HG03066 (cell line): ENCODE measurements around the gene PLXNC1.

Source experiments
- ATAC-seq: cut with Tn5 transposase; IDR thresholded peaks from one replicate; pipeline ENCODE4 v1.9.1; 2021; ENCODE audit warnings: low read depth; ENCODE audit not compliant: unreplicated experiment

PLXNC1 gene

DNA sequence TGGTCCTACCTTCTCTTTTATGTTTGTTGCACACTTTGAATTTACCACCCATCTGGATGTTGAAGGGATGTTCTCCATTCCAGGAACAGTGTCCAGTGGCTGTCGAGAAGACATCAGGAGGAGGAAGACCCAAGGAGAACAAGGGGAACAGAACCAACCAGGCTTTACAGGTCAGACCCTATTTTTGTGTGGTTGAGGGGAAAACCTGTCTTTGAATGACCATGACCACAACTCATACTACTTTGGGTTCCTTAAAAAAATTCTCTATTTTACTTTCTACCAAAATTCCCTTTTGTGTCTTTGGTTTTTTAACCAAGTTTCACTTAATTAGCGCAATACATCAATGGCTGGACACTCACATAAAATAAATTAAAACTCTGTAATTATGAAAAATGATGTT, 78.7 kb downstream of the PLXNC1 start:
- ATAC-seq: no peak

- ATAC-seq: peak; percentile 62
Measured at GRCh38 chr12:94228488-94228907, 80.1 kb downstream of the PLXNC1 start.

DNA sequence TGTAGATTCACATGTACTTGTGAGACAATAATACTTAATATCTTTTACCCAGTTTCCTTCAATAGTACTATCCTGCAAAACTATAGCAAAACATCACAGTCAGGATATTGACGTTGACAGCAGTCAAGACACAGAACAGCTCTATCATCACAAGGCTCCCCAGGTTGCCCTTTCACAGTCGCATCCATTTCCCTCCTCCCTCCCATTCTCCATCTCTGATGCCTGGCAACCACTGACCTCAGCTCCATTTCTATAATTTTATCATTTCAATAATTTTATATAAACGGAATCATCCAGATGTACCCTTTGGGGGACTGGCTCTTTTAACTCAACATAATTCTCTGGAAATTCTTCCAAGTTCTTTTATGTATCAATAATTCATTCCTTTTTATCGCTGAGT, 81.5 kb downstream of the PLXNC1 start:
- no peak for ATAC-seq

DNA sequence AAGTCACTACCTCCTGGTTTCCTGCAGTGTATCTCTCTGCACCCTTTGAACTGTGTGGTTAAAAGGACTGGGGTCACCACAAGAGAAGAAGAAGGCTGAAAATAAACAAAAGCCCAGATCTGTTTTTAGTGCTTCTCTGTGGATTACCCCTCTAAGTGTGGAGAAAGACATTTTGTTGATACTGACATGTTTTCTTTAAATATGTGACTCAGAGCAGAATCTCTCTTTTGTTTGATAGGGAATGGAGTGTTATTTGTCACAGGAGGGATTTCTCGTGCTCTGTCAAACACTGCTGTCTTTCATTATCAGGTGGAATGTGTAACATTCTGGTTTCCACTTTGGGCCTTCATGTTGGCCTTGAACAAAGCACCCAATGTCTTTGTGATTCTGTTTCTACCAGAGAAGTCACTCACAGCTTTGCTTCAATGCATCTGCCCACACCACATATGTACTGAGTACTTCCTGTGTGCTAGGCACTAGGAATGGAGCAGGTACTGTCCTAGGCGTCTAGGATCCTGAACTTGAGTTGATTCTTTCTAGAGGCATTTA, 82.1 kb downstream of the PLXNC1 start:
- no peak for ATAC-seq

DNA sequence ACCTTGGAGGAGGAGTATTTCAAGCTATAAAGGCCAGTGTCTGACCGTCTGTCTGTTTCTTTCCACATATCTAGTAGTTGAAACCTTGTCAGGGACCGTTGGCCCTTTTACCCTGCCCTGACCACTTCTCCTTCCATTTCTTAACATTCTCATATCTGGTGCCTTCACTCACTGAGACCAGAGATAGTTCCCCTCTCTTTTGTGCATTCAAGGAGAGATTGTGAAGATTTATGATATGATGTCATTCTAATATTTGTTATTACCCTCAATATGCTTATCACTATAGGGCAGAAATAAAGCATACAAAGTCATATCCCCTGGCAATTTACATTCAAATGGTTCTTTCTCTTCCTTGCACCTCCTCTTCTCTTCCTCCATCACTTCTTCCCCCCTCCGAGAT, 83.3 kb downstream of the PLXNC1 start:
- no peak for ATAC-seq

GRCh38 chr12:94235848-94236247, 87.5 kb downstream of the PLXNC1 start:
- no peak for ATAC-seq

GRCh38 chr12:94239332-94239993, 91.1 kb downstream of the PLXNC1 start:
- ATAC-seq: no peak

DNA sequence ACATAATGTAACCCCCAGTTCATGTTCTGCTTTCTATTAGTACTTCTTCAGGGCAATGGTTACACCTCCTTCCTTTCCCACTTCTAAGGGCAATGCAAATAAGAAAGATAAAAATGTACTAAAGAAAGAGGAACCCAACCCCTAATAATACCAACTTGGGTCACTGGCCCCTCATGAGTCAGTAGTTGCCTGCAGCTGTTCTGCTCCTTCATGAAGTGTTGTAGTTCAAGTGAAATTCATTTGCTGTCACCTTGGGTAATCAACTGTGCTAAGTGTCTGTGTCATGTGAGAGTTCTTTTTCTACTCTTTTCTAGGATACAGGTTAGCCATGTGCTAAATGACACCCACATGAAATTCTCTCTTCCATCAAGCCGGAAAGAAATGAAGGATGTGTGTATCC, 91.8 kb downstream of the PLXNC1 start:
- peak; percentile 73 for ATAC-seq

DNA sequence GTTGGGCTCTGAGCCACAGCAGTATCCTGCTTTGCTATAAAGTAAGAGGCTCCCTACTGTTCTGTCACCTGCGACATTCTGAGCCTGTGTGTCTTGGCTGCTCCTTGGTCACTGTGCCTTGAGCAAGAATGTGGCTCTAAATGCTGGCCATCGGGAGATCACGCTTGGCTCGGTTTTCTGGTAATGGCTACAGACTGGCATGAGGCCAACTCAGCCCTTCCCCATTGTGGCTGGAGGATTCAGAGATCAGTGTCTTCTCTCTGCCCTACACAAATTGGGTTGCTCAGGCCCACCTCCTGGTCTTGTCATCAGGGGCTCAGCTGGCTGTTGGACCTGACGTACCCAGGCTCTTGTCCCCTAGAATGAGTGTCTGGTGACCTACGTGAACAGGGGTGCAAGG, 94.5 kb downstream of the PLXNC1 start:
- no peak for ATAC-seq

DNA sequence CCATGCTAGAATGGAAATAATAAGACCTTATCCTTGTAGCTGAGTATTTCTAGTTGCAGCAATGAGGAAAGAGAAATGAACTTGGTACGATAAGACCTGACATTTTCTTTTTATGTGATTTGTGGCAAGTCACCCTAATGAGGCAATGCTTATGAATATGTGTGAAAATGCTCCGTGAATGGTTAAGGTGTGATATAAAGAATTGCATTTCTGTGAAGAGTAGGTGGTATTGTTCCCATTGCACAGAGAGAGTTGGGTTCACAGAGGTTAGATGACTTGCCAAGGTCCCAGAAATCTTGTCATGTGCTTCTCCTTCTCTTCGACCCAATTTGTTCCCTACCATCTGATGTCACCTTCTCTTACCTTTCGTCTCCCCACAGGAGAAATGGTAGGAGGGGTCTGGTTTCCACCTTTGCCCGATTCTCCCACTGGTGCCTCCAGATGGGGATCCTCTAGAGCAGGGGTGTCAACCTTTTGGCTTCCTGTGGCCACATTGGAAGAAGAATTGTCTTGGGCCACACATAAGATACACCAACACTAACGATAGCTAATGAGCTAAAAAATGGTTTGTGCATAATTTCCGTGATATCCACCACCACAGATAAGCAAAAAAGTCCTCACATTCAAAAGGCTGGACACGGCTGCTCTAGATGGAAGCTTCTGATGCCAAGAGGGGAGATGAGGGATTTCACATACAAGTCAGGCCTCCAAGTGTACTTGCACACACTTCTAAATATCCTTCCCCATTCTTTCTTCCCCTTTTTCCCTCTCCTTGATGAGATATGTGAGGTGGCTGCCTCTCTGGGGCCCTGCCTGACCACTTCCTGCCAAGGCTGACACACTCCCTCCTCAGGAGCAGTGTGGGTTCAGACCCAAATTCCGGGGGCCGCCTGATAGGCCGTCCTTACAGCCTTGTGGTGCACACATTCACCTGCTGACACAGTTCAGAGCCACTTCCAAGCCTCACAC, 96.1 kb downstream of the PLXNC1 start:
- peak; percentile 58 for ATAC-seq

- ATAC-seq: no peak
Measured at GRCh38 chr12:94245631-94246383, 97.4 kb downstream of the PLXNC1 start.

DNA sequence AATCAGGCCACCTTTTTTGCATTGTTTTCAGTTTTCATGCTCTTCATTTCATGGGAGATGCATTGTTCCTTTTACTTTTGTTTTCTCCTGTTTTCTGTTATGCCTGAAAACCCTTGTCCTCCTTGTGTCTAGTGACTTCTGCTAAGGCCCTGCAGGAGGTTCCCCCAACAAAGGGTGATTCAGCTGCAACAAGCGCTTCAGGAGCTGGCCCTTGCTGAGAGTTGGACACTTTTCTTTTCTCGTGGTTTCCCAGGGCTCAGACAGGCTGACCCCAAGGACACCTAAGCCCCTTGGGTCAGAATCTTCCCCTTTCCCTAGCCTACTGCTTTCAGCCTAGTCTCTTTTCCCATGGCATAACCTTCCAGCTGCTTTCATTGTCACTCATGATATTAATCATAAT, 98.9 kb downstream of the PLXNC1 start:
- no peak for ATAC-seq

- no peak for ATAC-seq
Measured at GRCh38 chr12:94248582-94248981, 100.2 kb downstream of the PLXNC1 start.

GRCh38 chr12:94250130-94250529, 101.8 kb downstream of the PLXNC1 start:
- no peak for ATAC-seq

GRCh38 chr12:94254270-94254669, 105.9 kb downstream of the PLXNC1 start:
- ATAC-seq: no peak

DNA sequence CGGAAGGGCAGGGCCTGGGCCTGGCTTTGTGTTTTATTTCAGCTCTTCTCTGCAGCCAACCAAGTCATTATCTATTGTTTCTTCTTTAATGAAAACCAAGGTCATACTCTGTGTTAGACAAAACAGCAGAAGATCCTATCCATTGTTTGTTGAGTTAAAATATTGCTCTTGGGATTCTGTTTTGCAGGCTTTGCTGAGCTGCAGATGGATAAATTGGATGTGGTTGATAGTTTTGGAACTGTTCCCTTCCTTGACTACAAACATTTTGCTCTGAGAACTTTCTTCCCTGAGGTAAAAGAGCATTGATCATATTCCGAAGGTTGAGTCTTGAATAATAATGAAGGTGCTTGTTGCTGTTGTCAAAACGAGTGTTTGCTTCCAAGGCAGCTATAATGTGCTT, 106.6 kb downstream of the PLXNC1 start:
- no peak for ATAC-seq

GRCh38 chr12:94255428-94255827, 107.1 kb downstream of the PLXNC1 start:
- ATAC-seq: no peak

- peak; percentile 39 for ATAC-seq
Measured at GRCh38 chr12:94258593-94258992, 110.2 kb downstream of the PLXNC1 start.

DNA sequence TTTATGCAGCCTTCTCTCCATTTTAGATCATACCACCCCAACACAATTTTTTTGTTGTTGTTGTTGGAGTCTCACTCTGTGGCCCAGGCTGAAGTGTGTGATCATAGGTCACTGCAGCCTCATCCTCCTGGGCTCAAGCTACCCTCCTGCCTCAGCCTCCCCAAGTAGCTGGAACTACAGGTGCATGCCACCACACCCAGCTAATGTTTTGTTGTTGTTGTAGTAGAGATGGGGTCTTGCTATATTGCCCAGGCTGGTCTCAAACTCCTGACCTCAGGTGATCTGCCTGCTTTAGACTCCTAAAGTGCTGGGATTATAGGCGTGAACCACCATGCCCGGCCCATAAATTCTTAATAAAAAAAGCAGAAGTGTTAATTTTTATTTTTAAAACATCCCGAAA, 111.6 kb downstream of the PLXNC1 start:
- no peak for ATAC-seq

GRCh38 chr12:94260717-94261116, 112.3 kb downstream of the PLXNC1 start:
- ATAC-seq: no peak

- no peak for ATAC-seq
Measured at GRCh38 chr12:94261119-94261518, 112.7 kb downstream of the PLXNC1 start.
